ENCODE measurements around the gene FOXM1. TPM values are rescaled to one million over a fixed set of nuclear protein-coding genes. Genes with fewer than 3 reads are reported as not detected.

FOXM1 gene
- total RNA-seq, 1 donor from 2014 or later = 12.7 TPM

- TF ChIP-seq CTCF (IDR thresholded peaks at IDR 0.05; ENCODE audit: partially characterized antibody, unreplicated experiment) = no peak
- Mint-ChIP-seq H3K4me1 (ENCODE audit: low read depth, unreplicated experiment) (no peaks in the 10 kb centered on the region), H3K9me3 (ENCODE audit: unreplicated experiment) (peaks cover 1% of the 10 kb centered on the region), H3K36me3 (ENCODE audit: unreplicated experiment) (no peaks in the 10 kb centered on the region), H3K27me3 (ENCODE audit: unreplicated experiment) (no peaks in the 10 kb centered on the region), H3K4me3 (ENCODE audit: unreplicated experiment) (no peak overlapping the region), H3K27ac (ENCODE audit: unreplicated experiment) (no peak overlapping the region)
- DNase-seq = no peak
Measured at GRCh38 chr12:2855546-2855945, 21.4 kb downstream of the FOXM1 start.

- H3K9me3 Mint-ChIP-seq (ENCODE audit: unreplicated experiment) = peaks cover 1% of the 10 kb centered on the region
- DNase-seq = no peak
- no peak for TF ChIP-seq CTCF (IDR thresholded peaks at IDR 0.05; ENCODE audit: partially characterized antibody, unreplicated experiment)
- H3K4me3 Mint-ChIP-seq (ENCODE audit: unreplicated experiment) = no peak overlapping the region
- H3K27me3 Mint-ChIP-seq (ENCODE audit: unreplicated experiment) = no peaks in the 10 kb centered on the region
- no peaks in the 10 kb centered on the region for H3K36me3 Mint-ChIP-seq (ENCODE audit: unreplicated experiment)
- no peaks in the 10 kb centered on the region for H3K4me1 Mint-ChIP-seq (ENCODE audit: low read depth, unreplicated experiment)
- H3K27ac Mint-ChIP-seq (ENCODE audit: unreplicated experiment) = no peak overlapping the region
Measured at GRCh38 chr12:2854669-2855453, 22.1 kb downstream of the FOXM1 start.

- Mint-ChIP-seq H3K36me3 (ENCODE audit: unreplicated experiment) (no peaks in the 10 kb centered on the region), H3K4me1 (ENCODE audit: low read depth, unreplicated experiment) (peaks cover 4% of the 10 kb centered on the region), H3K9me3 (ENCODE audit: unreplicated experiment) (peaks cover 1% of the 10 kb centered on the region), H3K27ac (ENCODE audit: unreplicated experiment) (no peak overlapping the region), H3K4me3 (ENCODE audit: unreplicated experiment) (no peak overlapping the region), H3K27me3 (ENCODE audit: unreplicated experiment) (peaks cover 2% of the 10 kb centered on the region)
- peak; percentile 80 for TF ChIP-seq CTCF (IDR thresholded peaks at IDR 0.05; ENCODE audit: partially characterized antibody, unreplicated experiment)
- peak; percentile 92 for DNase-seq
Measured at GRCh38 chr12:2853626-2854025, 23.3 kb downstream of the FOXM1 start.

GRCh38 chr12:2851931-2852330 is 25.0 kb downstream of the FOXM1 start:
- no peaks in the 10 kb centered on the region for H3K36me3 Mint-ChIP-seq (ENCODE audit: unreplicated experiment)
- DNase-seq = no peak
- no peak for TF ChIP-seq CTCF (IDR thresholded peaks at IDR 0.05; ENCODE audit: partially characterized antibody, unreplicated experiment)
- no peak overlapping the region for H3K27ac Mint-ChIP-seq (ENCODE audit: unreplicated experiment)
- H3K9me3 Mint-ChIP-seq (ENCODE audit: unreplicated experiment) = peaks cover 1% of the 10 kb centered on the region
- peaks cover 2% of the 10 kb centered on the region for H3K27me3 Mint-ChIP-seq (ENCODE audit: unreplicated experiment)
- no peak overlapping the region for H3K4me3 Mint-ChIP-seq (ENCODE audit: unreplicated experiment)
- peaks cover 4% of the 10 kb centered on the region for H3K4me1 Mint-ChIP-seq (ENCODE audit: low read depth, unreplicated experiment)

GRCh38 chr12:2845280-2845679 is 31.7 kb downstream of the FOXM1 start:
- Mint-ChIP-seq H3K4me1 (ENCODE audit: low read depth, unreplicated experiment) (peaks cover 4% of the 10 kb centered on the region), H3K27ac (ENCODE audit: unreplicated experiment) (no peak overlapping the region), H3K36me3 (ENCODE audit: unreplicated experiment) (no peaks in the 10 kb centered on the region), H3K27me3 (ENCODE audit: unreplicated experiment) (peaks cover 2% of the 10 kb centered on the region), H3K9me3 (ENCODE audit: unreplicated experiment) (no peaks in the 10 kb centered on the region), H3K4me3 (ENCODE audit: unreplicated experiment) (no peak overlapping the region)
- no peak for TF ChIP-seq CTCF (IDR thresholded peaks at IDR 0.05; ENCODE audit: partially characterized antibody, unreplicated experiment)
- DNase-seq = no peak
